ENCODE results near the gene FAM174A. TPM values are rescaled to one million over a fixed set of nuclear protein-coding genes. Genes with fewer than 3 reads are reported as not detected.

The FAM174A gene
- total RNA-seq = 10 to 100 TPM; 18.8 to 33.2 TPM

- no peak for TF ChIP-seq CTCF (IDR thresholded peaks at IDR 0.05)
- H3K27ac ChIP-seq = peak within 1 kb of the TSS; percentile 84 to 86
- H3K4me3 ChIP-seq = peak within 1 kb of the TSS; percentile 84
- no peaks in the 10 kb centered on the region for H3K27me3 ChIP-seq (replicated peaks; ENCODE audit: insufficient read depth)
- peaks cover 19 to 35% of the 10 kb centered on the region in 2 donors for H3K4me1 ChIP-seq (ENCODE audit: control insufficient read depth in 1 of 2, low read depth in 2 of 2)
- ATAC-seq (ENCODE audit: insufficient number of reproducible peaks, low FRiP score, low read depth) = peak; percentile 94
- no peaks in the 10 kb centered on the region for H3K36me3 ChIP-seq
- peaks cover 9% of the 10 kb centered on the region for H3K9me3 ChIP-seq
- DNase-seq (ENCODE audit: low spot score) = peak; percentile 89
Observed at GRCh38 chr5:100535060-100536005, at the start of gene FAM174A. TSS of gene FAM174A (plus strand) at chr5:100535374. CDS start at chr5:100535531, 157 bp downstream.

- no peaks in the 10 kb centered on the region for H3K4me1 ChIP-seq (ENCODE audit: control insufficient read depth in 1 of 2, low read depth in 2 of 2)
- H3K36me3 ChIP-seq = no peaks in the 10 kb centered on the region
- no peak overlapping the region for H3K27ac ChIP-seq
- H3K9me3 ChIP-seq = no peaks in the 10 kb centered on the region
- DNase-seq (ENCODE audit: low spot score) (no peak), ATAC-seq (ENCODE audit: insufficient number of reproducible peaks, low FRiP score, low read depth) (no peak)
- H3K27me3 ChIP-seq (replicated peaks; ENCODE audit: insufficient read depth) = no peaks in the 10 kb centered on the region
- no peak overlapping the region for H3K4me3 ChIP-seq
- no peak for TF ChIP-seq CTCF (IDR thresholded peaks at IDR 0.05)
Observed at GRCh38 chr5:100493996-100494395, 41.2 kb upstream of the FAM174A start.

- H3K4me1 ChIP-seq (ENCODE audit: control insufficient read depth in 1 of 2, low read depth in 2 of 2) = no peaks in the 10 kb centered on the region
- H3K27ac ChIP-seq = no peak overlapping the region
- no peak for ATAC-seq (ENCODE audit: insufficient number of reproducible peaks, low FRiP score, low read depth)
- H3K36me3 ChIP-seq = no peaks in the 10 kb centered on the region
- no peak overlapping the region for H3K4me3 ChIP-seq
- H3K27me3 ChIP-seq (replicated peaks; ENCODE audit: insufficient read depth) = no peaks in the 10 kb centered on the region
- DNase-seq (ENCODE audit: low spot score) = no peak
- no peaks in the 10 kb centered on the region for H3K9me3 ChIP-seq
- TF ChIP-seq CTCF (IDR thresholded peaks at IDR 0.05) = no peak
Observed at GRCh38 chr5:100496296-100496695, 38.9 kb upstream of the FAM174A start.

- Histone ChIP-seq H3K27me3 (replicated peaks; ENCODE audit: insufficient read depth) (no peaks in the 10 kb centered on the region), H3K9me3 (no peaks in the 10 kb centered on the region), H3K27ac (no peak overlapping the region), H3K36me3 (no peaks in the 10 kb centered on the region), H3K4me3 (no peak overlapping the region), H3K4me1 (ENCODE audit: control insufficient read depth in 1 of 2, low read depth in 2 of 2) (no peaks in the 10 kb centered on the region)
- no peak for TF ChIP-seq CTCF (IDR thresholded peaks at IDR 0.05)
- DNase-seq (ENCODE audit: low spot score) (no peak), ATAC-seq (ENCODE audit: insufficient number of reproducible peaks, low FRiP score, low read depth) (no peak)
Observed at GRCh38 chr5:100502684-100503083, 32.5 kb upstream of the FAM174A start.

GRCh38 chr5:100505984-100506670 is 29.0 kb upstream of the FAM174A start:
- ATAC-seq (ENCODE audit: insufficient number of reproducible peaks, low FRiP score, low read depth) (no peak), DNase-seq (ENCODE audit: low spot score) (no peak)
- H3K4me1 ChIP-seq (ENCODE audit: control insufficient read depth in 1 of 2, low read depth in 2 of 2) = no peaks in the 10 kb centered on the region
- H3K27ac ChIP-seq = no peak overlapping the region
- no peak for TF ChIP-seq CTCF (IDR thresholded peaks at IDR 0.05)
- no peaks in the 10 kb centered on the region for H3K27me3 ChIP-seq (replicated peaks; ENCODE audit: insufficient read depth)
- H3K36me3 ChIP-seq = no peaks in the 10 kb centered on the region
- H3K4me3 ChIP-seq = no peak overlapping the region
- no peaks in the 10 kb centered on the region for H3K9me3 ChIP-seq

Data from thoracic aorta (tissue), 2 donors.